ENCODE data around the gene ATG9B.

Gene ATG9B

DNA sequence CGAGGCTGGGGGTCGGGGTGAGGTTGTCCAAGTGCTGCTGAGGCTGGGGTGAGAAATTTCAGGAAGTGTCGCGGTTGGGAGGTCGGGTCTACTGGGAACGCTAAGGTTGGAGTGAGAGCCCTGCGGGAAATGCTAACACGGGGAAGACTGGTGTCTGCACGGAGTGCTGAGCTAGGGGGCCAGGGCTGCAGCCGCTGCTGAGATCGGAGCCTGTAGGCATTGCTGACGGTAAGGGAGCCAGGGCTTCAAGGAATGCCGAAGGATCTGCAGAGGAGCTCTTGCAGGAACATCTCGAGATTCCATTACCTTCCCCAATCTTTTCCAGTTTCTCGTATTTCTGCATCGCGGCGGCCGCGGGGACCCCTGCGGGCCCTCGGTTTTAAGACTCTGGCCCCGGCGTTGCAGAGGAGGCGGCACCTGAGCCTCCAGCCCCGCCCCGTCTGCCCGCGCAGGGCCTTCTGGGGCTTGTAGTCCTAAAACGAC lies 33.3 kb upstream of the ATG9B start, which contains the start of gene CDK5:
Gene CDK5 (minus strand): TSS at position 392 of the 483 bp plus-strand sequence. CDS start 49 bp downstream, at position 343.
- DNase-seq: peak; percentile 35
- Histone ChIP-seq H3K36me3 (peaks cover 5% of the 10 kb centered on the region), H3K27me3 (ENCODE audit: insufficient read depth, low read depth, severe bottlenecking) (no peaks in the 10 kb centered on the region), H3K4me3 (ENCODE audit: low read depth, low read length) (peak within 1 kb of the TSS; percentile 76), H3K27ac (peak within 1 kb of the TSS; percentile 75), H3K9me3 (ENCODE audit: severe bottlenecking) (no peaks in the 10 kb centered on the region)
- TF ChIP-seq, protein P1, sequence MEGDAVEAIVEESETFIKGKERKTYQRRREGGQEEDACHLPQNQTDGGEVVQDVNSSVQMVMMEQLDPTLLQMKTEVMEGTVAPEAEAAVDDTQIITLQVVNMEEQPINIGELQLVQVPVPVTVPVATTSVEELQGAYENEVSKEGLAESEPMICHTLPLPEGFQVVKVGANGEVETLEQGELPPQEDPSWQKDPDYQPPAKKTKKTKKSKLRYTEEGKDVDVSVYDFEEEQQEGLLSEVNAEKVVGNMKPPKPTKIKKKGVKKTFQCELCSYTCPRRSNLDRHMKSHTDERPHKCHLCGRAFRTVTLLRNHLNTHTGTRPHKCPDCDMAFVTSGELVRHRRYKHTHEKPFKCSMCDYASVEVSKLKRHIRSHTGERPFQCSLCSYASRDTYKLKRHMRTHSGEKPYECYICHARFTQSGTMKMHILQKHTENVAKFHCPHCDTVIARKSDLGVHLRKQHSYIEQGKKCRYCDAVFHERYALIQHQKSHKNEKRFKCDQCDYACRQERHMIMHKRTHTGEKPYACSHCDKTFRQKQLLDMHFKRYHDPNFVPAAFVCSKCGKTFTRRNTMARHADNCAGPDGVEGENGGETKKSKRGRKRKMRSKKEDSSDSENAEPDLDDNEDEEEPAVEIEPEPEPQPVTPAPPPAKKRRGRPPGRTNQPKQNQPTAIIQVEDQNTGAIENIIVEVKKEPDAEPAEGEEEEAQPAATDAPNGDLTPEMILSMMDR (IDR thresholded peaks at IDR 0.05; ENCODE audit: low read depth, low read length): no peak

DNA sequence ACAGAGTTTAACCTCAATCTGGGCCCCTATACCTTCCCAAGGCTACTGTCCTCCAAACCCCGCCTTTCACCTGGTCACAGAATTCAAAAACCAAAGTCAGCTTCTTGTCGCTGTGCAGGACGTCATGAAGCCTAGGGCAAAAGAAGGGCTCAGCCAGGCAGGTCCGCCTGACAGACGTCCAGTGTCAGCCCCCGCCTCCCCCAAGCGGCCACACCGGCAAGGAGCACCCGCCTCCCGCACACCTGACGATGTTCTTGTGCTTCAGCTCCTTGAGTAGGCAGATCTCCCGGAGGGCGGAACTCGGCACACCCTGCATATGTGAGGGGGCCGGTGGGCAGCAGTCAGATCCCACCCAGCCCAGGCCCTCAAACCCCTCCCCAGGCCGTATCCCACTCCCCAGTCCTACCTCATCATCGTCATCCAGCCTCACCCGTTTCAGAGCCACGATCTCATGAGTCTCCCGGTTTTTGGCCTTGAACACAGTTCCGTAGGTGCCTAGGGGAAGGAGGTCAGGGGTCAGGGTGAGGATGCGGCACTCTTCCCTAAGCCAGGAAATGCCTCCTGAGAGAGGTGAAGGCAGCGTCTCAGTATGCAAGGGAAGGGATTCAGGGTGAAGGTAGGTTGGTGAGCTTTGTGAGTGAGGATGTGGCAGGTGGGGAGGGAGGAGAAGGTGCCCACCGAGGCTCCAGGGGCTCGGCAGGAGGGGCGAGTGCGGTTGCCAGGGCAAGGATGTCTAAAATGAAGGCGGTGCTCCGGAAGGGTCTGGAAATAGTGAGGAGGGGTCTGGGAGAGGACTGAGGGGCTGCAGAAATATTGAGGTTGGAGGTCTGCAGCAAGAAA lies 32.6 kb upstream of the ATG9B start:
- Histone ChIP-seq H3K27me3 (ENCODE audit: insufficient read depth, low read depth, severe bottlenecking) (no peaks in the 10 kb centered on the region), H3K9me3 (ENCODE audit: severe bottlenecking) (no peaks in the 10 kb centered on the region), H3K36me3 (peaks cover 3% of the 10 kb centered on the region), H3K4me3 (ENCODE audit: low read depth, low read length) (peak overlapping the region; percentile 76), H3K27ac (no peak overlapping the region)
- TF ChIP-seq, protein P1 (IDR thresholded peaks at IDR 0.05; ENCODE audit: low read depth, low read length): 0 out of 2 replicates have a peak, but pooled peaks have one; percentile 21
- peak; percentile 65 for DNase-seq

DNA sequence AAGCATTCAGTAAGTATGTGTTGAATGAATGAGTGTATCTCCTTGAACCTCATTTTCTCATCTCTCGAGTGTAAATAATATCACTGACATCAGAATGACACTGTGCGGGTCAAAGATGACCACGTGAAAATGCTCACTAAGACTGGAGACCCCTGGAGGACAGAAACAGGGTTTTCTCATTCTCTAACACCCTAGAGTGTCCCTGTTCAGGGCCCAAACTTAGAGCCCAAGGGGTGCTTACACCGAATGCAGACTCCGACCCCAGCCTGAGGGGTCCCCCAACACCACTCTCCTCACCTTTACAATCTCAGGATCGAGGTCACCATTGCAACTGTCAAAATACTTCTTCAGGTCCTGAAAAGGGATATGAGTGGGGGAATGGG lies 32.0 kb upstream of the ATG9B start:
- H3K4me3 ChIP-seq (ENCODE audit: low read depth, low read length): no peak overlapping the region

DNA sequence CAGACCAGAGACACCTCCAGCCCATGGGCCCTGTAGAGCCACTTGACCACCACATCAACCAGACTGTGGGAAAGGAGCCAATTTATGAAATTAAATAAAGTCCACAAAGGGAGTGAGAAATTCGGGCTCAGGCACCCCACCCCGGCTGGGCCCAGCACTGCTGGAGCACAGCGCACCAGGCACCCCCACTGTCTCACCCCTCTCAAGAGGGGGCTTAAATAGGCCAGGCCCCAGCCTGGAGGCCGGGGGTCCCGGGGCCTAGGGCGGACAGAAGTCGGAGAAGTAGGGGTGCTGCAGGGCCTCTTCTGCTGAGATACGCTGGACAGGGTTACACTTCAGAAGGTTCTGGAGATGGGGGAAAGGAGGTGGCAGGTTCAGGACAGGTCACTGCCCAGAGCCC lies 29.5 kb upstream of the ATG9B start:
- TF ChIP-seq, protein P1 (IDR thresholded peaks at IDR 0.05; ENCODE audit: low read depth, low read length): no peak
- no peak for DNase-seq
- Histone ChIP-seq H3K27ac (no peak overlapping the region), H3K9me3 (ENCODE audit: severe bottlenecking) (no peaks in the 10 kb centered on the region), H3K27me3 (ENCODE audit: insufficient read depth, low read depth, severe bottlenecking) (no peaks in the 10 kb centered on the region), H3K4me3 (ENCODE audit: low read depth, low read length) (no peak overlapping the region), H3K36me3 (no peaks in the 10 kb centered on the region; the same call in 1 of the 2 replicates)

More for the DNA sequence above, 32.0 kb upstream of the ATG9B start:
- DNase-seq: no peak
- Histone ChIP-seq H3K27ac (no peak overlapping the region), H3K27me3 (ENCODE audit: insufficient read depth, low read depth, severe bottlenecking) (no peaks in the 10 kb centered on the region), H3K9me3 (ENCODE audit: severe bottlenecking) (no peaks in the 10 kb centered on the region), H3K36me3 (no peaks in the 10 kb centered on the region; the same call in 1 of the 2 replicates)
- TF ChIP-seq, protein P1 (IDR thresholded peaks at IDR 0.05; ENCODE audit: low read depth, low read length): no peak

DNA sequence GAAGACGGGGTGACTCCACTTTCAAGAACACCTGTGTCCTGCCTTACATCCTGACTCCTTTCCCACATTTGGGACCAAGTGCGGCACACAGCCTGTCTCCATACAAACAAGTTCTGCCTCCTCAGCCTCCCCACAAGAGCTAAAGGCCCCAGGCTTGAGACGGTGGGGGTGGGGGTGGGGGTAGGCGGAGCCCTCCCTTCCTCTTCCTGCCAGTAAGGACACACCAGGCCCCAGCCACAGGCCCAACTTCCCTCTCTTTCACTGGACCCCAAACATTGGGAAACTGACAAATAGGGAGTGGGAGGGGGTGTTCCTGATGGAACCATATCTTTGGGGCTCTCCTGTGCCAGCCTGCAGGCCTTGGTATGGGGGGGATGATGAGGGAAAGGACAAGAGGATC lies 28.8 kb upstream of the ATG9B start:
- no peaks in the 10 kb centered on the region for H3K9me3 ChIP-seq (ENCODE audit: severe bottlenecking)
- H3K27ac ChIP-seq: no peak overlapping the region
- H3K36me3 ChIP-seq: no peaks in the 10 kb centered on the region; the same call in 1 of the 2 replicates
- TF ChIP-seq, protein P1 (IDR thresholded peaks at IDR 0.05; ENCODE audit: low read depth, low read length): no peak
- DNase-seq: no peak
- no peaks in the 10 kb centered on the region for H3K27me3 ChIP-seq (ENCODE audit: insufficient read depth, low read depth, severe bottlenecking)
- no peak overlapping the region for H3K4me3 ChIP-seq (ENCODE audit: low read depth, low read length)

Measured in WERI-Rb-1 (cell line).